Placental epithelial cell (primary cell): Measurements from ENCODE around the gene KRTAP10-5. TPM values are rescaled to one million over a fixed set of nuclear protein-coding genes. Genes with fewer than 3 reads are reported as not detected.

Source experiments
- total RNA-seq: library from RNA; depleted of rRNA; stranded (reverse); fragments of >200 nt; gene quantifications from 2 replicates; pipeline ENCODE4 v1.2.3, GENCODE V29; 2012

The KRTAP10-5 gene, protein sequence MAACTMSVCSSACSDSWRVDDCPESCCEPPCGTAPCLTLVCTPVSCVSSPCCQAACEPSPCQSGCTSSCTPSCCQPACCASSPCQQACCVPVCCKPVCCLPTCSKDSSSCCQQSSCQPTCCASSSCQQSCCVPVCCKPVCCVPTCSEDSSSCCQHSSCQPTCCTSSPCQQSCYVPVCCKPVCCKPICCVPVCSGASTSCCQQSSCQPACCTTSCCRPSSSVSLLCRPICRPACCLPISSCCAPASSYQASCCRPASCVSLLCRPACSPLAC
- not detected in 2 replicates for total RNA-seq

DNA sequence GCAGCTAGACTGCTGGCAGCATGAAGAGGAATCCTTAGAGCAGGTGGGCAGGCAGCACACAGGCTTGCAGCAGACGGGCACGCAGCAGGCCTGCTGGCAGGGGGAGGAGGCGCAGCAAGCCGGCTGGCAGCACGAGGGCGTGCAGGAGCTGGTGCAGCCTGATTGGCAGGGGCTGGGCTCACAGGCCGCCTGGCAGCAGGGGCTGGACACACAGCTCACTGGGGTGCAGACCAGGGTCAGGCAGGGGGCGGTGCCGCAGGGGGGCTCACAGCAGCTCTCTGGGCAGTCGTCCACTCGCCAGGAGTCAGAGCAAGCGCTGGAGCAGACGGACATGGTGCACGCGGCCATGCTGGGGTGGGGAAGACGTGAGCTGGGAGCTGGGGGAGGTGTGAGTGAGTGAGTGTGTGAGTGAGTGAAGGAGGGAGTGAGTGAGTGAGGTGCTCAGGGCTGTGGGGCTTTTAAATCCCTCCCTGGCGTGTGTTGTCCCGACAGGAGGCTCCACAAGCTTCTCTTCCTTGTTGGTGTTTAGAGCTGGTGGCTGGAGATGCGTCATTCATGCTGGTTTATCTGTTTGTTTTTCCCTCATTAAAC, at the start of gene KRTAP10-5:
Gene KRTAP10-5 (minus strand): TSS at position 374 of the 591 bp plus-strand sequence. CDS start 26 bp downstream, at position 348.

DNA sequence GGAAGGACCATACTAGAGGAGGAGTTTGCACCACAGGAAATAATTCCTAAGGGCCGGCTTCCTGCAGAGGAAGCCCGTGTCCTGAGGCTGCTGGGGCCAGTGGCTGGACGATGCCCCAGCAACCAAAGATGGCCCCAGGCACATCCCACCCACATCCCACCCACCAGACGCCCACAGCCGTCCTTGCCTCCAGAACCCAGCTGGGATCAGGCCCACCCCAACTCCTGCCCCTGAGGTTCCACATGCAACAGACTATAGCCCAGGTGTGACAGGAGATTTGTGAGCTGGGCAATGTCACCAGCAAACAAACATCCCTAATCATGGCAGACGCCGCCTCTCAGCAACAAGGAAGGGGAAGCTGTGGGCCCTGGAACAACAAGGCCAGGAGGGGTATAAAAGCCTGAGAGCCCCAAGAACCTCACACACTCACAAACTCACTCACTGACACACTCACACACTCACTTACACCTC, 46.3 kb upstream of the KRTAP10-5 start, which contains the start of gene KRTAP10-9:
Gene KRTAP10-9 (plus strand): TSS at position 421 of the 471 bp plus-strand sequence. CDS start 79 bp downstream, outside the sequence.

DNA sequence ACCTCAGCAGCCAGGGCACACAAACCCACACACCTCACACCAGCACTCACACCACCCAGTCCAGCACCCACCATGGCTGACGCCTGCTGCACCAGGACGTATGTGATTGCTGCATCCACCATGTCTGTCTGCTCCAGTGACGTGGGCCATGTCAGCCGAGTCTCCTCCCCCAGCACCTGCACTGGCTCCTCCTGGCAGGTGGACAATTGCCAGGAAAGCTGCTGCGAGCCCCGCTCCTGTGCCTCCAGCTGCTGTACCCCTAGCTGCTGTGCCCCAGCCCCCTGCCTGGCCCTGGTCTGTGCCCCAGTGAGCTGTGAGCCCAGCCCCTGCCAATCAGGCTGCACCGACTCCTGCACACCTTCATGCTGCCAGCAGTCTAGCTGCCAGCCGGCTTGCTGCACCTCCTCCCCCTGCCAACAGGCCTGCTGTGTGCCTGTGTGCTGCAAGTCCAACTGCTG, 31.7 kb upstream of the KRTAP10-5 start, which contains the start of gene KRTAP10-8:
Gene KRTAP10-8 (plus strand): TSS at position 51 of the 458 bp plus-strand sequence. CDS start 22 bp downstream, at position 73.

DNA sequence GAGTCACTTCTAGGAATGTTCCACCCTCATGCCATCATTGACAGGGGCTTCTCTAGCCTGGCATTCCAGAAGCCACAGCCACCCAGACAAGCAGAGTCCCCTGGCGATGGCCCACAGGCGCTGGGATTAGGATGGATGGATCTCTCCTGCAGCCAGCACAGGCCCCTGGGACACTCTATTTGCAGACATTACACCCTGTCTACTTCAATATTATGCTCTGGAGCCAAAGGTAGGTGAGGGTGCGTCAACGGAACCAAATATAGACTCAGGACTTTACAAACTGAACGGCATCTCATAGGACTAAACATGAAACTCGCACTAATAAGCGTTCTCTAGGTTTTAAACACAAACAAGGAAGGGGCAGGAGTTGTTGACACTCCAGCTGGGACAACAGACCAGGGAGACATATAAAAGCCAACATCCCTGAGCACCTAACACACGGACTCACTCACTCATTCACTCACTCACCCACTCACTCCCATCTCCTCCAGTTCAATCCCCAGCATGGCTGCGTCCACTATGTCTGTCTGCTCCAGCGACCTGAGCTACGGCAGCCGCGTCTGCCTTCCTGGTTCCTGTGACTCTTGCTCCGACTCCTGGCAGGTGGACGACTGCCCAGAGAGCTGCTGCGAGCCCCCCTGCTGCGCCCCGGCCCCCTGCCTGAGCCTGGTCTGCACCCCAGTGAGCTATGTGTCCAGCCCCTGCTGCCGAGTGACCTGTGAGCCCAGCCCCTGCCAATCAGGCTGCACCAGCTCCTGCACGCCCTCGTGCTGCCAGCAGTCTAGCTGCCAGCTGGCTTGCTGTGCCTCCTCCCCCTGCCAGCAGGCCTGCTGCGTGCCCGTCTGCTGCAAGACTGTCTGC, 19.9 kb upstream of the KRTAP10-5 start, which contains the start of gene KRTAP10-7:
Gene KRTAP10-7 (plus strand): TSS at position 480 of the 861 bp plus-strand sequence. CDS start 25 bp downstream, at position 505.

DNA sequence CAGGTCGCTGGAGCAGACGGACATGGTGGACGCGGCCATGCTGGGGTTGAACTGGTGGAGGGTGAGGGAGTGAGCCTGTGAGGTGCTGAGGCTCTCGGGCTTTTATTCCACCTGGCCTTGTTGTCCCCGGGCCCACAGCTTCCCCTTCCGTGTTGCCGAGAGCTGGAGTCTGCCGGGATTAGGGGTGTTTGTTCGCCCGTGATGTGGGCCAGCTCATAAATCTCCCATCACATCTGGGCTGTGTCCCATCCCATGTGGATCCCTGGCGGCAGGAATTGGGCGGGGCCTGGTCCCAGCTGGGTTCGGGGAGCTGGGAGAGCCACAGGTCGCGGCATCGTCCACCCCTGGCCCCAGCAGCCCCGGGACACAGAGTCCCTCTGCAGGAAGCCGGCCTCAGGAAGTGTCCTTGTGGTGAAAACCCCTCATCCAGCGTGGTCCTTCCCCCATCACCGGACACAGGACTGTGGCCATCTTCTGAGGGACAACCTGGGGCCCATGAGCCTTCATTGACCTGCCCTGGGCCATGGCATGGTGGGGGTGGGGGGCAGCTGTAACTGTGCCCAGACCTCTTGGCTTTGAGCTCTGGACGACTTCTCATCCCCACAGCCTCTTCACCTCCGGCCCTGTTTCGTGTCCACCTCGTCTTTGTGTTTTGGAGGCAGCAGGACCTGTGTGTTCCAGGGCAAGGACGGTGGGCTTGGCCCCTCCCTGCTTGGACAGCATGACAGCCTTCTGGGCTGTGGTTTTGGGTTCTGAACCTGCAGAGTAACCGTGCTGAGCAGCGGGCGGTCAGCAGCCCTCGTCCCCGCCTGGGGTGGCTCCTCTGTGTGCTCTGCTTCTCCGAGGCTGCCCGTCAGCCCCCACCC, 12.3 kb upstream of the KRTAP10-5 start, which contains the start of gene KRTAP10-6:
Gene KRTAP10-6 (minus strand): TSS at position 60 of the 866 bp plus-strand sequence. CDS start 21 bp downstream, at position 39.

DNA sequence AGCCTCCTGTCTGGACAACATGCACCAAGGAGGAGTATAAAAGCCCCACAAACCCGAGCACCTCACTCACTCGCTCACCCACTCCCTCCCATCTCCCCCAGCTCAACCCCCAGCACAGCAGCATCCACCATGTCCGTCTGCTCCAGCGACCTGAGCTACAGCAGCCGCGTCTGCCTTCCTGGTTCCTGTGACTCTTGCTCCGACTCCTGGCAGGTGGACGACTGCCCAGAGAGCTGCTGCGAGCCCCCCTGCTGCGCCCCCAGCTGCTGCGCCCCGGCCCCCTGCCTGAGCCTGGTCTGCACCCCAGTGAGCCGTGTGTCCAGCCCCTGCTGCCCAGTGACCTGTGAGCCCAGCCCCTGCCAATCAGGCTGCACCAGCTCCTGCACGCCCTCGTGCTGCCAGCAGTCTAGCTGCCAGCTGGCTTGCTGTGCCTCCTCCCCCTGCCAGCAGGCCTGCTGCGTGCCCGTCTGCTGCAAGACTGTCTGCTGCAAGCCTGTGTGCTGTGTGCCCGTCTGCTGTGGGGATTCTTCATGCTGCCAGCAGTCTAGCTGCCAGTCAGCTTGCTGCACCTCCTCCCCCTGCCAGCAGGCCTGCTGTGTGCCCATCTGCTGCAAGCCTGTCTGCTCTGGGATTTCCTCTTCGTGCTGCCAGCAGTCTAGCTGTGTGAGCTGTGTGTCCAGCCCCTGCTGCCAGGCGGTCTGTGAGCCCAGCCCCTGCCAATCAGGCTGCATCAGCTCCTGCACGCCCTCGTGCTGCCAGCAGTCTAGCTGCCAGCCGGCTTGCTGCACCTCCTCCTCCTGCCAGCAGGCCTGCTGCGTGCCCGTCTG, 6.6 kb downstream of the KRTAP10-5 start, which contains the start of gene KRTAP10-4:
Gene KRTAP10-4 (plus strand): TSS at position 100 of the 827 bp plus-strand sequence. CDS start 30 bp downstream, at position 130.

DNA sequence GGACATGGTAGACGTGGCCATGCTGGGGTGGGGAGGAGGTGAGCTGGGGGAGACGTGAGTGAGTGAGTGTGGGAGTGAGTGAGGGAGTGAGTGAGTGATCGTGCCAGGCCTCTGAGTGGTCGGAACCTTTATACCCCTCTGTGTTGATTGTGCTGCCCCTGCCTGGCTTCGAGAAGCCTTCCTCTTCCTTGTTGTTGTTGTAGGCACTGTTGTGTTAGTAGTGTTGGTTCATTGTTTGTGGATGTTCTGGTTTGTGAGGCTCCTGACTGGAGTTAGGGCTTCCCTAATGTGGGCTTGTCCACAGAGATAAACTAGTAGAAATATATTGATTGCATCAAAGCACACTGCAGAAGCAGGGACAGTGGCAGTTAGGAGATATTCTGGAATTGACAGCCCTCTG, 21.7 kb downstream of the KRTAP10-5 start, which contains the start of gene KRTAP10-3:
Gene KRTAP10-3 (minus strand): TSS at position 101 of the 400 bp plus-strand sequence. CDS start 80 bp downstream, at position 21.

DNA sequence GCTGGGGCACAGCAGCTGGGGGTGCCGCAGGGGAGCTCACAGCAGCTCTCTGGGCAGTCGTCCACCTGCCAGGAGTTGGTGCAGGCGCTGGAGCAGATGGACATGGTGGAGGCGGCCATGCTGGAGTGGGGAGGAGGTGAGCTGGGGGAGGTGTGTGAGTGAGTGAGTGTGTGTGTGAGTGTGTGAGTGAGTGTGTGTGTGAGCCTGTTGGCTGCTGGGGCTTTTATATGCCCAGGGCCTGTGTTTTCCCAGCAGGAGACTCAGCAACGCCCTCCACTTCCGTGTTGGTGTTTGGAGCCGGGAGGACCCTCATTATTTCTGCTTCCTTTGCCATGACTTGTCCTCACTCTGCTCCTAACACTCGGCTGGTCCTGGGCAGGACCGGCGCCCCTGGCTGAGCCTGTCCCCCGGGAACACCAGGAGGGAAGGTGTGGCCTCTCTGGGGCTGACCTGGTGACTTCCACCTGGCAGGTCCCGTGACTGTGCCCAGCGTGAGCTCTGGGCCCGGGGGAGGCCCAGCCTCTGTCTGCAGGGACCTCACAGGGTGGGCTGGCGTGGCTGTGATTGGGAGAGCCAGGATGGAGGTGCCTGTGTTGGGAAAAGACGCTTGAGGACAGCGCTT, 29.0 kb downstream of the KRTAP10-5 start, which contains the start of gene KRTAP10-2:
Gene KRTAP10-2 (minus strand): TSS at position 166 of the 622 bp plus-strand sequence. CDS start 47 bp downstream, at position 119.

DNA sequence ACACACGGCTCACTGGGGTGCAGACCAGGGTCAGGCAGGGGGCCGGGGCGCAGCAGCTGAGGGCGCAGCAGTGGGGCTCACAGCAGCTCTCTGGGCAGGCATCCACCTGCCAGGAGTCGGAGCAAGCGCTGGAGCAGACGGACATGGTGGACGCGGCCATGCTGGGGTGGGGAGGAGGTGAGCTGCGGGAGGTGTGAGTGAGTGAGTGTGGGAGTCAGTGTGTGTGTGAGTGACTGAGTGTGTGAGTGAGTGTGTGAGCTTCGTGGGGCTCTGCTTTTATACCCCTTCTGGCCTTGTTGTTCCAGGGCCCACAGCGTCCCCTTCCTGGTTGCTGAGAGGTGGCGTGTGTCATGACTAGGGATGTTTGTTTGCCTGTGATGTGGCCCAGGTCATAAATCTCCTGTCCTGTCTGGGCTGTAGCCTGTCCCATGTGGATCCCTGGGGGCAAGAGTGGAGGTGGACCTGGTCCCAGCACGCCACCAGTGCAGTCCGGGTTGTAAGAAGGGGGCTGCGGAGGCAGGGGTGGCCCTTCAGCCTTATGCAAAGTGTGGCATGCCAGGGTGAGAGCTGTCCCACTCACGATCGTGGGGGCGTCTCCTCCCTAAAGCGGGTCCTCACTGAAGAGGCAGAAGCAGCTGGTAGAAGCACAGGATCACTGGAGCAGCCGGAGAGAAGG, 40.3 kb downstream of the KRTAP10-5 start, which contains the start of gene KRTAP10-1:
Gene KRTAP10-1 (minus strand): TSS at position 205 of the 676 bp plus-strand sequence. CDS start 45 bp downstream, at position 160.

Other genes starting within 250 kb of the KRTAP10-5 start
- gene CFAP410, start 241.2 kb downstream of the KRTAP10-5 start, total RNA-seq: 22.4 and 26.4 TPM in 2 replicates
- 0.11 TPM in 1 of 2 replicates, not detected in the other for gene TRPM2, start 227.0 kb downstream of the KRTAP10-5 start, total RNA-seq
- 1.1 and 1.2 TPM in 2 replicates for gene LRRC3, start 125.1 kb downstream of the KRTAP10-5 start, total RNA-seq
- not detected in 2 replicates for gene KRTAP10-1, start 40.4 kb downstream of the KRTAP10-5 start, total RNA-seq
- not detected in 2 replicates for gene KRTAP10-2, start 29.1 kb downstream of the KRTAP10-5 start, total RNA-seq
- gene KRTAP10-3, start 21.8 kb downstream of the KRTAP10-5 start, total RNA-seq: not detected in 2 replicates
- not detected in 2 replicates for gene KRTAP10-4, start 6.9 kb downstream of the KRTAP10-5 start, total RNA-seq
- not detected in 2 replicates for gene KRTAP10-6, start 11.9 kb upstream of the KRTAP10-5 start, total RNA-seq
- gene KRTAP10-7, start 20.0 kb upstream of the KRTAP10-5 start, total RNA-seq: not detected in 2 replicates
- not detected in 2 replicates for gene KRTAP10-8, start 31.5 kb upstream of the KRTAP10-5 start, total RNA-seq
- not detected in 2 replicates for gene KRTAP10-9, start 46.5 kb upstream of the KRTAP10-5 start, total RNA-seq
- gene KRTAP10-10, start 56.8 kb upstream of the KRTAP10-5 start, total RNA-seq: not detected in 2 replicates
- not detected in 2 replicates for gene KRTAP10-11, start 65.8 kb upstream of the KRTAP10-5 start, total RNA-seq
- not detected in 2 replicates for gene KRTAP12-4, start 74.1 kb upstream of the KRTAP10-5 start, total RNA-seq
- not detected in 2 replicates for gene KRTAP12-3, start 77.3 kb upstream of the KRTAP10-5 start, total RNA-seq
- gene KRTAP12-2, start 86.3 kb upstream of the KRTAP10-5 start, total RNA-seq: not detected in 2 replicates
- not detected in 2 replicates for gene KRTAP12-1, start 101.6 kb upstream of the KRTAP10-5 start, total RNA-seq
- gene KRTAP10-12, start 116.6 kb upstream of the KRTAP10-5 start, total RNA-seq: not detected in 2 replicates
- not detected in 2 replicates for gene TSPEAR, start 131.0 kb upstream of the KRTAP10-5 start, total RNA-seq
- gene UBE2G2, start 221.2 kb upstream of the KRTAP10-5 start, total RNA-seq: 42.8 and 43.3 TPM in 2 replicates
- gene SUMO3, start 237.5 kb upstream of the KRTAP10-5 start, total RNA-seq: 66.7 and 112 TPM in 2 replicates